ENCODE results near the gene MACROD2. TPM values are rescaled to one million over a fixed set of nuclear protein-coding genes. Genes with fewer than 3 reads are reported as not detected.

MACROD2 gene
- total RNA-seq, 1 experiment from 2014 or later: 0.24 TPM

DNA sequence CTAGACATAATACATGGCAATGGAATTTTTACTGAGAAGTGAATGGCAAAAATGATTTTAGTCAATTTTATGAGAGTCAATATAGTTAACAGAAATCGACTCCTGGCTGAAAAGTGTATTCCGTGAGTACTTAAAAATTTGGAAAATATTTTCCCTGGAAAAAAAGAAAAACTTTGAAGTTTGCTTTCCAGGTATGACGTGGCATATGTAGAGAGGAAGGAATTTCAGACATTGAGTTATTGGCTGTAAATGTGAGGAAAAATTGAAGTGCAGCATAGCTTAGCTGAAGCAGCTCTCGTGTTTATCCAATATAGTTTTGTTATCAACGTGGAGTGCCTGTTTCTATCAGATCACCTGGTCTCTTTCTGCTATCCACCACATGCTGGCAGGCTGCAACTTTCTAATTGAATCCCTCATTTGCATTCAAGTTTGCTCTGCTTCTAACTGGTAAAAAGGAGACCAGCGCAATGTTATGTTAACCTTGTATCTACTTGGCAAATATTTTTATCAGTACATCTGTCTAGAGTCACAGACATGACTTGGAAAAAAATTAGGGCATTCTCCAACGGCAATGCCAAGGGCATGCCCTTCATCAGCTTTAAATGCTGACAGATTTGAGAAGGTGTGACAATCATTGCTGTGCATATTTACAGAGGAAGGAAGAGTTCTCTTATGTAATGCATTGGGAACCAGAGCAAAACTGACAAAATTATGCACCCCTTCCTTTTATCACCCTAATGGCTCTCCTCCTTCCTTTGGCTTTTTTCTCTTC is 1444.9 kb downstream of the MACROD2 start:
- no peak for DNase-seq (ENCODE audit: low read depth)

DNA sequence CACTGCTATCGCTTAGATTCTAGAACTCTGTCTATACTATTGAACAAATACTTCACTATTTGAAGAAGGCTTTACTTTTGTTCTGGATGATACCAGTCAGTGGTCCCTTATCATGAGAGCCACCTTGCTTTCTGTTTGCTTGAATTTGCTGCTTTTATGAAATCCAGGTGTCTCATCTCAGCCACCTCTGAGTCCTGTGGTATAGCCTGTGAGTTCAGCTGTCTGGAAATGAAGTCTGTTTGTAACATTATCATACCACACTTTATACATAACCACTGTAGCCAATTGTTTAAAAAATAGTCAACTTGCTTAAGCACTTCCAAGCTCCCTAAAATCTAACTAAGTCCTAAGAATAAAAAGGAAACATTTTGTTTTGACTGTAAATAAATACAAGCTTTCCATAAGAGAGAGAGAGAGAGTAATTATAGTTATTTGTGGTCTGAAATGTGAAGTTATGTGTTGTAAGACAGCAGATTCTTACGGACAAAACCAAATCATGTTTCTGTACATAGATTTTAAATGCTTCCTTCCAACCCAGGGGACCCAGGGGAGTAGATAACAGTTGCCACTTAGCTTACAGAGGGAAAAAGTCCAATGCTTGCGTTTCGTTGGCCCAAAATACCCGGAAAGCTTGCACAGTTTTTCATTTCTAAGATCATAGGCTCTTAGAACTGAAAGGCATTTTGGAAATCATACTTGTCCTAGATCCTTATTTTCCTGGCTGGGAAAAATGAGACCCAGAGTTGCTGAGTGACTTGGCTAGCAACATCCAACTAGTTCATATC is 1449.9 kb downstream of the MACROD2 start:
- no peak for DNase-seq (ENCODE audit: low read depth)

DNA sequence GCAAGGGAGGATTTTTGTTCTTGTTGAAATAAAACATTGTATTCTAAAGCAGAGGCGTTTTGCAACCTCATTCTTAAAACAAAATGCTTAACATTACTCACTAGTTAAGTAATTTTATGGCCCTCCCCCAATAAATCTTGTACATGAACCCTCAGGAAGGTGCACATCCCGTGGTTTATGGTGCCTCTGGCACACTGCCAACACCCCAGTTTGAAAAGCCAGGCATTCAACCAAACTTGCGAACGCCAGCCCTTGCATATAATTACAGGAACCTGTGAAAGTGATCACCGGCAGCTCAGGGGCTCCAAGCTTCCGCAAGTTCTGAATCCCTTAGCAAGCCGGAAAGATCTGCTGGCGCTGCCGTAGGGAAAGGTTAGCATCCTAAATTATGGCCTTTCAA is 1451.1 kb downstream of the MACROD2 start:
- DNase-seq (ENCODE audit: low read depth): no peak

DNA sequence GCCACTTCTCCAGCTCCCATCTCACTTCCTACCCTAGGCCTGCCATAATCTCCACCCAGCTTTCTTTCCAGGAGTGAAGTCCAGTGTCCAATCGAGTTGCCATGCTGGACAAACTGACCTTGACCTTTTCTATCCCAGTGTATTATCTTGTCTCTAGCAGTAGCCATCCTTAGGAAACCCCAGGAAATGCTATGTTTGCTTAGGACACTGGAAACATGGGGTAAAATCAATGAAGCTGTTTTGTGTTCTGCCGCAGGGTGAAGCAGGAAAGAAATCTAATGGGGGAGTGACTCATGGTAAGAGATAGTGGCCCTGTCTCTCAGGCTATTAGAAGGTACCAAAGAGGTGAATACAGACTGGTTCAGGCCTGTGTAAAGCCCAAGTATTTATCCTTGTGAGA is 1452.2 kb downstream of the MACROD2 start:
- DNase-seq (ENCODE audit: low read depth): no peak

DNA sequence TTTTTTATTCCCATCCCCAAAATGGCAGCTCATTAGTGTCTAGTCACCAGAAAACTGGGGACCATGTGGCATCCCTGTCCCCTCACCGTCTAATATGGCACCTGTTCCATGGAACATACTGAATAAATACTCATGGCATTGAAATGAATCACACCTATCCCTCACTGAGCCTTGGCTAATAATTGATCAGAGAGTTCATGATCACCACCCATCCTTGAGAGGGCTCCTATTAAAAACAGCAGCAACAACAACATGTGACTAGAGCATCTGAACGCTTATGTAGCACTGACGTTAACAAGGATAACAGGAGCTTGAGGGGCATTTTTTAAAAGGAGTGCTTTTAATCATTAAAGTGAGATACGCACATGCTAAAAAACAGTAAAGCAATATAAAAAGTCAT is 1453.7 kb downstream of the MACROD2 start:
- DNase-seq (ENCODE audit: low read depth): no peak

DNA sequence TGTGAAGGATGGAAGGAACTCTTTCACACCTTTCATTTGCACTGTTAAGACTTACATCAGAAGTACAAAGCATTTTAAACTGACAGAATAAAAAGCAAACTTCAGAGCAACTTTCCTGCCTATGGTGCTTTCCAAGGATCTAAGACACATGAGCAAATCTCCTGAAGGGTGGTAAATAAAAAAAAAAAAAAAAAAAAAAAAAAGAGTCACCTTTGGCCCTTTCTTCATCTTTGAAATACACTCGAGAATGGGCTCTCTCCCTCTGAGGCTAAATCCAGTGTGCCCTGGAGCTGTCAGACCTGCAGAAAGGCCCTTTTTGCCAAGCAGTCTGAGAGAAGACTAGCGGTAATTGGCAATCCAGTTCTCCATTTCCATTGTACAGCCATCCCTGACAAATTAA is 1455.9 kb downstream of the MACROD2 start:
- DNase-seq (ENCODE audit: low read depth): no peak

DNA sequence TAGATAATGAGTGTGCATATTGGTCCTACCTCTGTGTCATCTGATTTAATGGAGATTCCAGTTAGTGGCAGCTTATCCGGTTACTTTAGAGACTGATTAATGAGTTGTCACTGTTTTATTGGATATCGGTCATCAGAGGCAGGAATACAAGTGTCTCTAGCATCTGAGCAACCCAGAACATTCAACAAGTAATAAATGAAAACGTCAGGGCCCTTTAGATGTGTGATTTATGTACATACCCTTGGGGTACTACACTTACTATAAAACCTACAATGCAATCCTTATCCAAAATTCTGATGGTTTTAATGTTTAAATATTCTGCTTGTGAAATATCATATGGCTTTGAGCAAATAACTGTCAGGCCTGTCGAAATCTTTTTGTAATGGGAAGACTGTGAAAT is 1460.0 kb downstream of the MACROD2 start:
- no peak for DNase-seq (ENCODE audit: low read depth)

DNA sequence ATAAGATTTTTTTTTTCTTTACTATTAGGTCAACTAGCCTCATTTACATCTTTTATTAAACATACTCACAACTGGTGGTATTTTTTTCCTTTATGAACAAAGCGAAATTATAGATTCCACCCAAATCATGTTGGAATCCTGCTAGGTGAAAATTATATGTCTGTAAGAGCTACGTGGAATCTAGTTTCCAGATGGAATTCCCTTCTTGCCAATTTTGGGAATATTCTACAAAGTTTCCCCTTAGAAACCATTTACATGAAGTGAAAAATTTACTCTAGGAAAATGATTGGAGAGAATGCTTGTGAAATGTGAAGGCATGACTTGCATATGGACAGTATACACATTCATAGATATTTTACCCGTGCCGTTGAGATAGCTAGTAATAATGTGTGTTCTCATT is 1466.6 kb downstream of the MACROD2 start:
- no peak for DNase-seq (ENCODE audit: low read depth)

DNA sequence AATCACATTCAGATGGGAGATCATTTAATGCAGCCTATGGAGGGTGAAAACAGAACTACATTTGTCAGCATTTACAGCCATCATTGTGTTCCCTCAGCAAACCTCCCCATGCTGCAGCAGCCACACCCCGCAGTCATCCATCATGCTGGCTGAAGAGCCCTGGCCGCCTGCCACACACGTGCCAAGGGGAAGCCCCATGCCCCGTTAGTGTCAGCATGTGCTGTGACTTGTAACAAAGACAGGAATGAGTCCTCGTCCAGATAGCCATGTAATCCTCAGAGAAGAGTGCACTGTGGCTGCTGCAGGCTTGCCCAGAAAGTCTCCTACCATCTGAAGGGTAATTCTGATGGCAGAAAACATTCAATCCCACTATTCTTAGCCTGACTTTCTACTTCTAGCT is 1480.2 kb downstream of the MACROD2 start:
- DNase-seq (ENCODE audit: low read depth): peak; percentile 37

DNA sequence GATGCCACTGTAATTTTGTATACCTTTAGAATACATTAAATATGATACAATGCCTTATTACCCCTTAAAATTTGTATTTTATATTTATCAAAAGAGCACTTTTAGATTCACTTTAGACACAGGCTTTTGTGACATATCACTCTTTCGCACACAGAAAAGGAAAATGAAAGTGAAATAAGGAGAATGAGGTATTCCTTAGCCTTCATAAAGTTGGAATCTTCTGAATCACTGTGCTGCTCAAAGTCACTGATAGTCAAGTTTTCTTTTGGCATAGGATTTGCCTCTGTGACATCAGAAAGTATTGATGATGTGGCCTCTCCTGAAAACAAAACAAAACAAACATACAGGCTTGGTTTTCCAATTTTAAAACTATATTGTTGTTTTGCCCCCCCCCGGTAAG is 1480.9 kb downstream of the MACROD2 start:
- DNase-seq (ENCODE audit: low read depth): no peak

DNA sequence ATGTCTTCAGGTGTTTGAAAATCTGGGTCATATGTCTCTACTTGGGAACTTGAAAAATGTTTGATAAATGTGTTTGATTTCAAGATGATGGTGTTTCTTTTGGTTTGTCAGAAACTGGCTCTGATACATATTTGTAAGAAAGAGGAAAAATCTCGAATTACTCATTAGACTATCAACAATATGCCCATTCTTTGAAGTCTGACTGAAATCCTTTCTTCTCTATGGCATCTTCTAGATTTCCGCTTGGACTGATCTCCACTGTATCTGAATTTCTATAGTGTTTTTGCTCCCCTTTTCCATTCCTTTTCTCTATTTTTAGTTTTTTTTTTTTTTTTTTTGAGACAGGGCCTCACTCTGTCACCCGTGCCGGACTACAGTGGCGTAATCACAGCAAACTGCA is 1481.5 kb downstream of the MACROD2 start:
- DNase-seq (ENCODE audit: low read depth): peak; percentile 10

DNA sequence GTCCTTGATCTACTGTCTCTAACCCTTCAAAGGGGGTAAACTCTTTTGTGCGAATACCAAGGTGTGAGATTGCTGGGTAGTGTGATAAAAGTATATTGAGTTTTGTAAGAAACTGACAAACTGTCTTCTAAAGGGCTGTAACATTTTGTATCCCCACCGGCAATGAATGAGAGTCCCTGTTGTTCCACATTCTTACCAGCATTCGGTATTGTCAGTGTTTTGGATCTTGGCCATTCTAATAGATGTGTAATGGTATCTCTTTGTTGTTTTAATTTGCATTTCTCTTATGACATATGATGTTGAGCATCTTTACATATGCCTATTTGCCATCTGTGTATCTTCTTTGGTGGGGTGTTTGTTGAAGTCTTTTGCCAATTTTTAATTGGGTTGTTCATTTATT is 1487.2 kb downstream of the MACROD2 start:
- DNase-seq (ENCODE audit: low read depth): no peak

DNA sequence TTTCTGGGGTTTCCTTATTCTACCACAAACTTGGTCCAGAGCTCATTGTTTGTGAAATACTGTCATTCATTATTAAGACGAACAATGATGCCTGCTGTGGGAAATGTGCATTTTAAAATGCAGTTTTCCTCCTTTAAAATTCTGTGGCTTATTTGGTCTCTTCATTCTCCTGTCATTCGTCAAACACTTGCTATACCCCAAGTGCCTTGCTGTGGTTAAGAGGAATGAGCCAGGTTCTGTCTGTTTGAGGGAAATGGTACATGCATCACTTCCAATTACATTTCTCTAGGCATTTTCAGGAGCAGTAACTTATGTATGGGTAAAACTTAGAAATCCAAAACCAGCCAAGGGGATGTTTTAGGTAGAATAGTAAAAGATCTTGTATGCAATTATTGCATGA is 1490.2 kb downstream of the MACROD2 start:
- no peak for DNase-seq (ENCODE audit: low read depth)

DNA sequence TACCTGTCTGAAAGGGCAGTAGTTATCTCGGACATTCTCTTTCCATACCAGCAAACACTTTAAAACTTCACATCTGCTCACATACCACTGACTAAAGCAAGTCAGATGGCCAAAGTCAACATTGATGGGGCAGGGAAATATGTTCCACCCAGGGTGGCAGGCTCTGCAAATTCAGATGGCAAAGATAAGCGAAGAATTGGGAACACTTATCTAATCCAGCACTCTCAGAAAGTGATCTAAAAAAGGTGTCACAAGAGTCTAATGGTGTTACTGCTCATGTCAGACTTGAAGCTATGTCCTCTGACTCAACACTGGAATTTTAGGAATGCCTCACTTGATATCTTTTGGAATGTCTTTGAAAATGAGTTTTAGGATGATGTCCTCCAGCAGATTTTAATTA is 1491.7 kb downstream of the MACROD2 start:
- DNase-seq (ENCODE audit: low read depth): no peak

DNA sequence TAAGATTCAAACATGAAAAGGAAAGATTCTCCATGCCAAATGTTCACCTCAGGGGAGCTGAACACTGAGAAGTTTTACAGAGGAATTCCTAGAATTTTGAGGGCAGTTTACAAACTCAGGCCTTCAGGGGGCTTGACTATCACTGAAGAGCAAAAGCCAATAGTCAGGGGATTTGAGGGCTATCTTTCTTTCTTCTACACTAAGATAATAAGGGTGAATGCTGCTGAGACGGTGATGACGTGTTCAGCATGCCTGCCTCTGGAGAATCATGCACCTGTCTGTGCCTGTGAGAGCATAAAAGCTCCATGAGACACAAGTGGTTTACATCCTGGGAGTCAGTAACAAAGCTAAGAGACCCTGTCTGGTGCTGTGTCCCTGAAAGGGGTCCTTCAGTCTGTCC is 1492.4 kb downstream of the MACROD2 start:
- DNase-seq (ENCODE audit: low read depth): no peak

DNA sequence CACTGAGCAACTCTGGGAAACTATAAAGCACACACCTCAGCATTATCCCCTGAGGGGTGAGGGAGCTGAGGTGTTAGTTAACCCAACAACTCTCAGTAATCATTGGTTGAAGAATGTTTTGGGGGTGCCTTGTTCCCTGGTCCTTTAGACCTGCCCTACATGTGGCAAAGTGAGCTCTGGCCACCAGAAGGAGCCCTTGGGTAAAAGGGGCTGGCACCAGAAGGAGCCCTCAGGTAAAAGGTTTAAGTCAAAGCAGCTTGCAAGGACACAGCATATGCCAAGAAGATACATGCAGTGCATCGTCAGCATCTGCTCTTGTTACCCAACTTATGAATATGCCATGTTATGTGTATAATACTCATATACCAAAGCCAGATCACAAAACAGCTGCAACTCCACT is 1496.3 kb downstream of the MACROD2 start:
- no peak for DNase-seq (ENCODE audit: low read depth)

DNA sequence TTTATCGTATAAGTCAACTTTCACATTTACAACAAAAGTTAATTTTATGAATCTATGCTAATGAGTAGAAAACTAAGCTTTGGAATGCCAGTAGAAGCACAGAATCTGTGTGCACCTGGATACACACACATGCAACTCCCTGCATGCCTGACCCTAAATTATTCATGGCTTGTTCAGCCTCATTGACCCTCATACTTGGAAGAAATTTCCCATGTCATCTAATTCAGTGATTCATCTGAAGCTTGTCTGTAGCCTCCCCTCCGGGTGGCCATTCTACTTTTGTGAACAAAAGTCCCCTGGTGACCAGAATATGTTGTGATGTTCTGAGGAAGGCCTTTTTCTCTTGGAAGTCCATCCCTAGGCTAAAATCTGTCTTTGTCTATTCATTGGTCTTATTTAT is 1499.5 kb downstream of the MACROD2 start:
- no peak for DNase-seq (ENCODE audit: low read depth)

DNA sequence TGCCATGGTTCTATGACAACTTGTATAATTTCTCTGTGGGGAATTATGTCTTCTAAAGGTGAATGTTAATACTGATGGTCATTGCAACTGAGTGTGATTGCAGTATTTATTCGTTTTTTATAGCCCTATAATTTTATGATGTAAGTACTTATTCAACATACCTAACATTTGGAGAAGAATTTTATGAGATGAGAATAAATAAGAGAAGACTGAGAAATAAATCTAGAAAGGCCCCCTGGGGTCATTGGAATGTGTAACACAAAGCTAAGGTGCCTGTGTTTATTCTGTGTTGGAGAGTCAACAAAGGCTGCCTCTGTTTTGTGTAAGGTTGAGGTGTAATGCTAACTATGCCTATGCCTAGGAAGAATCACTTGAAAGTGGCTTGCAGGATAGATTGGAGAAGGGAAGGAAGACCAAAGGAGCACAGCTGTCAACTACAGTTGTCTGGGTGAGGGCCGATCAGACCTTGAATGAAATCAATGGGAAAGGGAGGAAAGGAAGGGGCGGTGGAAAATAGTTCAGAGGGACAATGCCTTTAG is 1501.3 kb downstream of the MACROD2 start:
- no peak for DNase-seq (ENCODE audit: low read depth)

DNA sequence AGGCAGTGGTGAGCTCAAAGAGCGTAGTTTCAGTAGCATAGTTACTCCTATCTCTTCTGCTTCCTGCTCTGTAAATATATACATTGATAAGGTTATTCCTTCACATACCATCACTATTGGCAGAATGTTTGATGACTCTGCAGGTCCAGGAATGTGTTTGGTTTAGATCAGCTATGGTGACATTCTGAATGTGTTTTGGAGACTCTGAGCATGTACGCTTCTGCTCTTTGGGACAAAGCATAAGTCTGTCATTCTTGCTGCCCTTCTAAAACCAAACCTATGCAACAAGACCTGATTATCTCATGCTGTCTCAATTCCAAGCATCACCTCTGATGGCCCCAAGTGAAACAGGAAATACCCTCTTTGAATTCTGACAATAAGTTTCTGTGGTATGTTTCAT is 1503.6 kb downstream of the MACROD2 start:
- no peak for DNase-seq (ENCODE audit: low read depth)

DNA sequence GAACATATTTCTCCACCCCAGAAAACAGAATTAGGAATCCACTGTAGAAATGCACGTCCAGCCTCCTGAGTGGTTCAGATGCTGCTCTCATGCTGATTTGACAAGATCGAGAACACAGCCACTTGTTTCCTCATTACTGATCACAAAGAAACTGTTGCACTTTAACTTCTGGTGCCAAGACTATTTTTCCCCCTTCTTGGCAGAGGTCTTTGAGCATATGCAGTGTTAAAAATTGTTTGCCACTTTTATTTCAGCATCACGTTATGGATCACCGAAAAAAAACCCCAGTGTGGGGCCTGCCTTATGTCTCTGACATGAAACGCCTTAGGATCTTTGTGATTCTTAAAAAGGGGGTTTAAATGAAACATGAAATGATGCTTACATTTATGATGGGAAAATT is 1511.0 kb downstream of the MACROD2 start:
- no peak for DNase-seq (ENCODE audit: low read depth)

DNA sequence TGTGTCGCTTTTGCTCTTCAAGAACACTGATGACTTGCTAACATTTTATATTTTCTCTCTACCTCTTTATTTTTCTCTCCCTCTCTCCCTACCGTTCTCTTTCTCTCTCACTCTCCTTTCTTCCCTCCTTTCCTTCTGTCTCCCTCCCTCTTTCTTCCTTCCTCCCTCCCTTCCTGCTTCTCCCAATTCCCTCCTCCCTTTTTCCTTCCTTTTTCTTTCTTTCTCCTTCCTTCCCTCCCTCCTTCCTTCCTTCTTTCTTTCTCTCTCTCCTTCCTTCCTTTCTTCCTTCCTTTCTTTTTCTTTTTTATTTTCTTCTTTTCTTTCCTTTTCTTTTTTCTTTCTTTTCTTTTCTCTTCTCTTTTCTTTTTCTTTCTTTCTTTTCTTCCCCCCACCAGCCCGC is 1511.8 kb downstream of the MACROD2 start:
- DNase-seq (ENCODE audit: low read depth): no peak

DNA sequence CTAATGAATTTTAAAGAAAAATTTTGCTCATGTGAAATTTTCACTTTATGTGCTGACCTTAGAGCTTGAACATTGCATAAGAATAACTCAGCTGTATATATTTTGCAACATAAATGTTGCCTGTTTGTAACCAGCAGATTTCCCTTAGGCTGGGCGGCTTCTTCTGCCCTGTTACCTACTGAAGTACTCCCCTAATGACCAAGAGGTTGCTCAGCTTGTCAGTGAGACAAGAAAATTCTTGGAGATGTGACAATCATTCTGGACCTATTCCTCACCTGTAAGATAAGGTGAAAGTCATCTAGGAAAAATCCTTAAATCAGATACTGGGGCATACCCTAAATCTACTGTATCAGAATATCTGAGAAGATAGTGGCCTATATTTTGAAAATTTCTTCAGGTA is 1516.2 kb downstream of the MACROD2 start:
- DNase-seq (ENCODE audit: low read depth): no peak

DNA sequence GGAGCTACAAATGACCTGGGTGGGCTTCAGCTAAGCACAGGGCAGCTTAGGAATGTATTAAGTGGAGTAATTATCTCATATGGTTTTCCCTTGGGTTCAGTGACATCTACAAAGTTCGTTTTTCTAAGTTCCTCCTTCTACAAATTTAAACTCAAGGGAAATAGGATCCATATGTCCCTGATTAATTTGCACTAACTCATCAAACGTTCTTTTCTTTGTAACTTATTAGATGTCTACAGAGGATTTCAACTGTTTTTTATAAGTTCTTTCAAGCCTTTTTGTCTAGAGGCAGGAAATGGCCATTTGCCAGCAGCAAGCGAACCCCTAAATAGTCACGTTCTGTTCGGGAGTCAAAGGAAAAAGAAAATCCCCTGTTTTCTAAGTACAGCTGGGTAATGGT is 1517.6 kb downstream of the MACROD2 start:
- no peak for DNase-seq (ENCODE audit: low read depth)

Measured in RPMI7951 (cell line).